GM13977 (cell line): ENCODE measurements around the gene ISCU.
A peak's percentile ranks its signal among the peaks of the same experiment; 100 is the strongest.
"Not testable (repeated sequence)": the region's sequence is repeated elsewhere in the genome, so short reads cannot be mapped to it uniquely, and the experiment has no call there.

Experiments
- DNase-seq: peaks from one replicate; pipeline ENCODE4 v3.0.0; 2012; ENCODE audit warnings: low spot score
- in situ Hi-C: fragments of 300-500 bp; cut with MboI; formaldehyde crosslinking; loops from one replicate; pipeline ENCODE4 v1.12.0; 2022; ENCODE audit warnings: low sequenced_read_pairs, low pct_unique_long_range_greater_than_20kb, mixed read lengths, inconsistent platforms; ENCODE audit not compliant: unreplicated experiment
- TF ChIP-seq, protein P1 (sequence below): IDR thresholded peaks from 2 replicates; pipeline ENCODE4 v1.5.1; 2012; ENCODE audit warnings: mild to moderate bottlenecking, control low read depth; ENCODE audit not compliant: insufficient read depth; ENCODE audit errors: extremely low read depth, missing control alignments

The ISCU gene

DNA sequence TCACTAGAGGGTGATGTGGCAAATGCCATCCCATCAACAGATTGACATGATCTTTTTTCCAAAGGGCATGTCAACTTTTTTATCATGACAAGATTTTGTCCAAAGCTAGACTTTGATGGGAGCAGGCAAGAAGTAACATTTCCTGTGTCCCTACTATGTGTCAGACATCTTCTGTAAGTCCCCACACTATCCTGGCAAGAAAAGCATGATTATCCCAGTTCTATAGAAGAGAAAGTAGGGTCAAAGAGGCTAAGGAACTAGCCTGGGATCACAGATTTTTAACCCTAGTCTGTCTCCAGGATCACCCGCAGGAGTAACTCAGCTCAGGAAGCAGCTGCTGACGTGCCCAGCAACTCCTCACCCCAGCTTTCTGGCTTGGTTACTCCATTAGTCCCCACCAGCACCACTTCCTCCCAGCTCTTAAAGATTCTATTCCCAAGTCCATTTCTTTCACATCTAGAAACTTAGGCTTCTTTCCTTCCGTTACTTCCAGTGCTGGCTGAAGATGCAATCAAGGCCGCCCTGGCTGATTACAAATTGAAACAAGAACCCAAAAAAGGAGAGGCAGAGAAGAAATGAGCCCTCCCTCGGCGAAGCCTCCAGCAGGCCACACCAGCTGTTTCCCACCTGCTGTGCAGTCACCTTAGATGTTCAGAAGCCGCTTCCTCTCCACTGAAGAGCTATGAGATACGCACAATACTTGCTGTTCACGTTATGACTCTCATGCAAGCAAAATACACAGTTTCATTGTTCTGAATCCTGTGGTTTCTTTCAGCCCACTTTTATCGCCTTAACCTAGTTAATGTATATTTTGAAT, 6.2 kb downstream of the ISCU start:
- in situ Hi-C loops, result loop anchor here (5.0 kb wide), 1 partner anchor 49 kb away; no protein-coding TSS in a partner anchor
- TF ChIP-seq, protein P1, sequence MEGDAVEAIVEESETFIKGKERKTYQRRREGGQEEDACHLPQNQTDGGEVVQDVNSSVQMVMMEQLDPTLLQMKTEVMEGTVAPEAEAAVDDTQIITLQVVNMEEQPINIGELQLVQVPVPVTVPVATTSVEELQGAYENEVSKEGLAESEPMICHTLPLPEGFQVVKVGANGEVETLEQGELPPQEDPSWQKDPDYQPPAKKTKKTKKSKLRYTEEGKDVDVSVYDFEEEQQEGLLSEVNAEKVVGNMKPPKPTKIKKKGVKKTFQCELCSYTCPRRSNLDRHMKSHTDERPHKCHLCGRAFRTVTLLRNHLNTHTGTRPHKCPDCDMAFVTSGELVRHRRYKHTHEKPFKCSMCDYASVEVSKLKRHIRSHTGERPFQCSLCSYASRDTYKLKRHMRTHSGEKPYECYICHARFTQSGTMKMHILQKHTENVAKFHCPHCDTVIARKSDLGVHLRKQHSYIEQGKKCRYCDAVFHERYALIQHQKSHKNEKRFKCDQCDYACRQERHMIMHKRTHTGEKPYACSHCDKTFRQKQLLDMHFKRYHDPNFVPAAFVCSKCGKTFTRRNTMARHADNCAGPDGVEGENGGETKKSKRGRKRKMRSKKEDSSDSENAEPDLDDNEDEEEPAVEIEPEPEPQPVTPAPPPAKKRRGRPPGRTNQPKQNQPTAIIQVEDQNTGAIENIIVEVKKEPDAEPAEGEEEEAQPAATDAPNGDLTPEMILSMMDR, result no peak
- peak; percentile 75 for DNase-seq

DNA sequence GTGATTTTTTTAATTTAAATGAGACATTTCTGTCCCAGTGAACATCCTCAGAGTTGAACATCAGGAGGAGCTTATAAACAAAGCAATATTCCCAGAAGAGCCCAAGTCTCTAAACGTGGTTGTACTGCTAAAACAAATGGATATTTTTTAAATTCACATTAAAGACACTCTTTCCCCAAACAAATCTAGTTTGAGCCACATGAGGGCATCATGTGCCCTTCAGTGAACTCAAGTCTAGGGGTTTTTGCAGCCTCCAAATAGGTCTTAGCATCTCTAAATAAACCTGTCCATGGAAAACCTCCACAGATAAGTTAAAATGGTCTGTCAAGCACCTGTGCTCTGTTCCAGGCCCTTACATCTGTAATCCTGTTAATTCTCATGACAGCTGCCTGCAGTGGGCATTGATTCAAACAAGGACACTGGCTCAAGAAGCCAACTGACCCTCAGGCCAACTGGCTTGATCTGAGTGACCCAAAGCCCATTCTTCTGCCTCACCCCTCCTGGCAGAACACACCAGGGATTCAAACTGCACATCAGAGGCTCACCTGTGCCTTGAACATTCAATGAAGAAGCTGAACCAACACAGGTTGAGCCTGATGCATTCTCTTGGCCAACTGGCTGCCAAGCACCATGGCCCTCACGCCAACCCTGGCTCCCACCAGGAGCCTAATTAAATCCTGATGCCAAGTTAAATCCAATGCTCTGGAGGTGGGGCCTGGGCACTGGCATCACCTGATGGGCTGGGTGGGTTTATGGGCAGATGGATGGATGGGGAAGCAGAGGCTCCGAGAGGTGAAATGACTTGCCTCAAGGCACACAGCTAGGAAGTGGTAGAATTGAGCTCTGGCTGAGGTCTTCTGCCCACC, 8.6 kb downstream of the ISCU start:
- no peak for DNase-seq
- in situ Hi-C loops, result no loop called here
- TF ChIP-seq, protein P1, result peak; percentile 43

DNA sequence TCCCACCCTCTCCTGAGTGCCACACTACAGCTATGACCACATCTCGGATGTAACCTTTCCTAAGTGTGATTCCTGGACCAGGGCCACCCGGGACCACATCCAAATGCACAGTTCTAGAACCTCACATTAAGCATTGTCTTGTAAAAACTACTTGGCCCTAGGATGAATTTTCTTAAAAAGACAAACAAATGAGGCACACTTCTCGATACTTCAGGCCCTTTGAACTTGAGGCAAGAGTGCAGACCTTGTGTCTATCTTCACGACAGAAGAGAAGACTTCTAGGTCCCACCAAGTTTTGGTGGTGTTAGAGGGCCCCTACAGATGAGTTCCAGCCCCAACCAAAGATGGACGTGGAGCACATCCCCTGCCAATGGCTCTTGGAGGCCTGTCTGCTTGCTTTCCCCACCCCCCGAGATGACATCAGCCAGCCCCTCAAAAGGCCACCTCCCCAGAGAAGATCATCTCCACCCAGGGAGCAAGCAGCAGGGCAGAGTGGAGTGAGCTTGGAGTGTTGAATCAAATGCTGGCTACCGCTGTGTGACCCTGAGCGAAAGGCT, 9.3 kb downstream of the ISCU start:
- DNase-seq, result no peak
- TF ChIP-seq, protein P1, result no peak
- in situ Hi-C loops, result no loop called here

DNA sequence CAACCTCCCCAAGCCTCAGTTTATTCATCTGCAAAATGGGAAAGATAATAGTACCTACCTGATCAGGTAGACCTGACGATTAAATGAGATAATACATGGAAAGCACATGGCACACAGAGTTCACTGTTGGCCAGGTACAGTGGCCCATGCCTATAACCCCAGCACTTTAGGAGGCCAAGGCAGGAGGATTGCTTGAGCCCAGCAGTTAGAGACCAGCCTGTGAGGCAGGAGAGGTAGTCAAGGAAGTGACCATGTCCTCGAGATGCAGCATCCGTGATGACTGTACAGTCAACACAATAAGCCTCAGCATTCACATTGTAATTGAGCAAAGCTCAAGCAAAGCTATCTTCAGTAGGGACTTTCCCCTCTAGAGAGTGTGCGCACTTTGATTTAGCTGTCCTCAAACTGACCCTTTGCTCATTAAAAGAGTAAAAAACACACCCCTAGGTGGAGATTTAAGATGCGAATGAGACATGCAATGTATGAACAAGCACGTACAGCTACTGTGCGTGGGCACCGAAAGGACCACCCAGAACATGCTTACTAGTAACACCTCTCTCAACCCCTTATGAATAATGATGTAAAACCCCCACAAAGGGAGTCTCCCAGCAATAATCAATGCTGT, 9.9 kb downstream of the ISCU start:
- TF ChIP-seq, protein P1, result no peak
- DNase-seq, result peak; percentile 22
- in situ Hi-C loops, result no loop called here

DNA sequence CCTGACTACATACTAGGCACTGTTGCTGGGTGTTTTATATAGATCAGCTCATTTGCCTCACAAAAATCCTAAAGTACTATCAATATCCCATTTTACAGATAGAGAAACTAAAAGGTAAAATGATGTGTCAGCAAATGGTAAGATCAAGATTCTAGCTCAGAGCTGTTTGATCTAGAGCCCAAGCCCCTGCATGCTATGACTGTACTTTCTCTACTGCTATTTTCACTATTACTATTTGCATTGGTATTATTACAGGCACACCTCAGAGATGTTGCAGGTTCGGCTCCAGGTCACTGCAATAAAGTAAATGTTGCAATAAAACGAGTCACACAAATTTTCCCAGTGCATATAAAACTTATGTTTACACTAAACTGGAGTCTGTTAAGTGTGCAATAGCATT, 10.9 kb downstream of the ISCU start:
- TF ChIP-seq, protein P1, result no peak
- DNase-seq, result peak; percentile 59
- in situ Hi-C loops, result no loop called here

DNA sequence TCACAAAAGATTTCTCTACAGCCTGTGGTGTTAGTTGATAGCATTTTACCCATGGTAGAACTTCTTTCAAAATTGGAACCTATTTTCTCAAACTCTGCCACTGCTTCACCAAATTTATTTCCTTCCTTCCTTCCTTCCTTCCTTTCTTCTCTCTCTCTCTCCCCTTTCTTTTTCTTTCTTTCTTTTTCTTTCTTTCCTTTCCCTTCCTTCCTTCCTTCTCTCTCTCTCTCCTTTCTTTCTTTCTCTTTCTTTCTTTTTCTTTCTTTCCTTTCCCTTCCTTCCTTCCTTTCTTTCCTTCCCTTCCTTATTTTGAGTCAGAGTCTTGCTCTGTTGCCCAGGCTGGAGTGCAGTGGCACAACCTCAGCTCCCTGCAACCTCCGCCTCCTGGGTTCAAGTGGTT, 11.9 kb downstream of the ISCU start:
- in situ Hi-C loops, DNase-seq: not testable (repeated sequence)
